ENCODE data around the gene AOX1.

AOX1 gene

GRCh38 chr2:200622106-200622505 lies 36.3 kb downstream of the AOX1 start:
- Histone ChIP-seq H3K4me3 (ENCODE audit: low read length) (no peak overlapping the region), H2AK5ac (ENCODE audit: low read length) (no peak overlapping the region), H4K5ac (ENCODE audit: low read length) (no peak overlapping the region), H3K27ac (ENCODE audit: low read depth, low read length) (no peak overlapping the region), H3K4me2 (ENCODE audit: low read length) (no peak overlapping the region), H3K23ac (ENCODE audit: low read length) (no peak overlapping the region), H3K4me1 (ENCODE audit: control insufficient read depth, low read depth, low read length) (no peaks in the 10 kb centered on the region), H3K9ac (ENCODE audit: low read length) (no peak overlapping the region), H3K79me2 (ENCODE audit: control insufficient read depth, insufficient read depth, low read length) (no peaks in the 10 kb centered on the region), H2BK5ac (ENCODE audit: low read length) (no peak overlapping the region), H2BK15ac (replicated peaks; ENCODE audit: low read depth) (no peak overlapping the region), H4K8ac (ENCODE audit: low read depth, low read length) (no peak overlapping the region), H2BK120ac (ENCODE audit: low read depth, low read length) (no peak overlapping the region), H3K27me3 (ENCODE audit: insufficient read depth, low read length, poor library complexity) (no peaks in the 10 kb centered on the region), H3K4ac (ENCODE audit: low read depth, low read length) (no peak overlapping the region), H3K36me3 (ENCODE audit: control insufficient read depth, insufficient read depth, low read length) (no peaks in the 10 kb centered on the region), H3K18ac (ENCODE audit: low read length) (no peak overlapping the region), H3K56ac (ENCODE audit: low read length) (no peak overlapping the region), H3K79me1 (ENCODE audit: low read length) (no peaks in the 10 kb centered on the region)
- WGBS (ENCODE audit: extremely low coverage, insufficient coverage, low lambda C conversion rate) = no CpG with 5 or more reads among the region's 1 CpG
- no peak for DNase-seq

- no peaks in the 10 kb centered on the region for H3K27me3 ChIP-seq (ENCODE audit: insufficient read depth, low read length, poor library complexity)
- no peak overlapping the region for H2BK120ac ChIP-seq (ENCODE audit: low read depth, low read length)
- H3K9ac ChIP-seq (ENCODE audit: low read length) = no peak overlapping the region
- H3K56ac ChIP-seq (ENCODE audit: low read length) = no peak overlapping the region
- no peaks in the 10 kb centered on the region for H3K79me2 ChIP-seq (ENCODE audit: control insufficient read depth, insufficient read depth, low read length)
- H3K4me2 ChIP-seq (ENCODE audit: low read length) = no peak overlapping the region
- no peak overlapping the region for H4K5ac ChIP-seq (ENCODE audit: low read length)
- no peaks in the 10 kb centered on the region for H3K4me1 ChIP-seq (ENCODE audit: control insufficient read depth, low read depth, low read length)
- no peak overlapping the region for H3K27ac ChIP-seq (ENCODE audit: low read depth, low read length)
- no peak overlapping the region for H2AK5ac ChIP-seq (ENCODE audit: low read length)
- H2BK15ac ChIP-seq (replicated peaks; ENCODE audit: low read depth) = no peak overlapping the region
- H3K4me3 ChIP-seq (ENCODE audit: low read length) = no peak overlapping the region
- no peak overlapping the region for H4K8ac ChIP-seq (ENCODE audit: low read depth, low read length)
- no peak overlapping the region for H3K4ac ChIP-seq (ENCODE audit: low read depth, low read length)
- WGBS (ENCODE audit: extremely low coverage, insufficient coverage, low lambda C conversion rate) = no CpG with 5 or more reads among the region's 2 CpGs
- no peak overlapping the region for H3K18ac ChIP-seq (ENCODE audit: low read length)
- H3K79me1 ChIP-seq (ENCODE audit: low read length) = no peaks in the 10 kb centered on the region
- no peak overlapping the region for H3K23ac ChIP-seq (ENCODE audit: low read length)
- H3K36me3 ChIP-seq (ENCODE audit: control insufficient read depth, insufficient read depth, low read length) = no peaks in the 10 kb centered on the region
- no peak overlapping the region for H2BK5ac ChIP-seq (ENCODE audit: low read length)
- no peak for DNase-seq
These were observed 38.2 kb downstream of the AOX1 start for GRCh38 chr2:200624026-200624425.

- no CpG with 5 or more reads among the region's 3 CpGs for WGBS (ENCODE audit: extremely low coverage, insufficient coverage, low lambda C conversion rate)
- H3K56ac ChIP-seq (ENCODE audit: low read length) = no peak overlapping the region
These were observed 38.8 kb downstream of the AOX1 start for GRCh38 chr2:200624658-200625057.

GRCh38 chr2:200625282-200625681 lies 39.5 kb downstream of the AOX1 start:
- Histone ChIP-seq H3K4ac (ENCODE audit: low read depth, low read length) (no peak overlapping the region), H3K79me1 (ENCODE audit: low read length) (no peaks in the 10 kb centered on the region), H3K23ac (ENCODE audit: low read length) (no peak overlapping the region), H3K9ac (ENCODE audit: low read length) (no peak overlapping the region), H2BK15ac (replicated peaks; ENCODE audit: low read depth) (no peak overlapping the region), H4K5ac (ENCODE audit: low read length) (no peak overlapping the region), H2BK120ac (ENCODE audit: low read depth, low read length) (no peak overlapping the region), H3K4me3 (ENCODE audit: low read length) (no peak overlapping the region), H3K27me3 (ENCODE audit: insufficient read depth, low read length, poor library complexity) (no peaks in the 10 kb centered on the region), H4K8ac (ENCODE audit: low read depth, low read length) (no peak overlapping the region), H3K56ac (ENCODE audit: low read length) (no peak overlapping the region), H2BK5ac (ENCODE audit: low read length) (no peak overlapping the region), H3K4me2 (ENCODE audit: low read length) (no peak overlapping the region), H2AK5ac (ENCODE audit: low read length) (no peak overlapping the region), H3K79me2 (ENCODE audit: control insufficient read depth, insufficient read depth, low read length) (no peaks in the 10 kb centered on the region), H3K36me3 (ENCODE audit: control insufficient read depth, insufficient read depth, low read length) (no peaks in the 10 kb centered on the region), H3K27ac (ENCODE audit: low read depth, low read length) (no peak overlapping the region), H3K4me1 (ENCODE audit: control insufficient read depth, low read depth, low read length) (no peaks in the 10 kb centered on the region), H3K18ac (ENCODE audit: low read length) (no peak overlapping the region)
- no CpG with 5 or more reads among the region's 2 CpGs for WGBS (ENCODE audit: extremely low coverage, insufficient coverage, low lambda C conversion rate)
- no peak for DNase-seq

More at GRCh38 chr2:200624658-200625057, 38.8 kb downstream of the AOX1 start:
- Histone ChIP-seq H3K4me1 (ENCODE audit: control insufficient read depth, low read depth, low read length) (no peaks in the 10 kb centered on the region), H2AK5ac (ENCODE audit: low read length) (no peak overlapping the region), H2BK15ac (replicated peaks; ENCODE audit: low read depth) (no peak overlapping the region), H3K4ac (ENCODE audit: low read depth, low read length) (no peak overlapping the region), H4K8ac (ENCODE audit: low read depth, low read length) (no peak overlapping the region), H3K36me3 (ENCODE audit: control insufficient read depth, insufficient read depth, low read length) (no peaks in the 10 kb centered on the region), H3K9ac (ENCODE audit: low read length) (no peak overlapping the region), H3K79me1 (ENCODE audit: low read length) (no peaks in the 10 kb centered on the region), H3K23ac (ENCODE audit: low read length) (no peak overlapping the region), H3K18ac (ENCODE audit: low read length) (no peak overlapping the region), H3K4me2 (ENCODE audit: low read length) (no peak overlapping the region), H3K4me3 (ENCODE audit: low read length) (no peak overlapping the region), H3K27ac (ENCODE audit: low read depth, low read length) (no peak overlapping the region), H2BK5ac (ENCODE audit: low read length) (no peak overlapping the region), H3K79me2 (ENCODE audit: control insufficient read depth, insufficient read depth, low read length) (no peaks in the 10 kb centered on the region), H3K27me3 (ENCODE audit: insufficient read depth, low read length, poor library complexity) (no peaks in the 10 kb centered on the region), H2BK120ac (ENCODE audit: low read depth, low read length) (no peak overlapping the region), H4K5ac (ENCODE audit: low read length) (no peak overlapping the region)
- no peak for DNase-seq

- Histone ChIP-seq H2AK5ac (ENCODE audit: low read length) (no peak overlapping the region), H3K27ac (ENCODE audit: low read depth, low read length) (no peak overlapping the region), H3K23ac (ENCODE audit: low read length) (no peak overlapping the region), H3K9ac (ENCODE audit: low read length) (no peak overlapping the region), H3K4me1 (ENCODE audit: control insufficient read depth, low read depth, low read length) (no peaks in the 10 kb centered on the region), H3K79me1 (ENCODE audit: low read length) (no peaks in the 10 kb centered on the region), H2BK120ac (ENCODE audit: low read depth, low read length) (no peak overlapping the region), H3K79me2 (ENCODE audit: control insufficient read depth, insufficient read depth, low read length) (no peaks in the 10 kb centered on the region), H3K27me3 (ENCODE audit: insufficient read depth, low read length, poor library complexity) (no peaks in the 10 kb centered on the region), H2BK15ac (replicated peaks; ENCODE audit: low read depth) (no peak overlapping the region), H3K4me3 (ENCODE audit: low read length) (no peak overlapping the region), H3K4me2 (ENCODE audit: low read length) (no peak overlapping the region), H3K4ac (ENCODE audit: low read depth, low read length) (no peak overlapping the region), H3K36me3 (ENCODE audit: control insufficient read depth, insufficient read depth, low read length) (no peaks in the 10 kb centered on the region), H3K56ac (ENCODE audit: low read length) (no peak overlapping the region), H4K8ac (ENCODE audit: low read depth, low read length) (no peak overlapping the region), H4K5ac (ENCODE audit: low read length) (no peak overlapping the region), H2BK5ac (ENCODE audit: low read length) (no peak overlapping the region), H3K18ac (ENCODE audit: low read length) (no peak overlapping the region)
- WGBS (ENCODE audit: extremely low coverage, insufficient coverage, low lambda C conversion rate) = no CpG with 5 or more reads among the region's 2 CpGs
- DNase-seq = no peak
These were observed 40.1 kb downstream of the AOX1 start for GRCh38 chr2:200625958-200626363.

- Histone ChIP-seq H3K27ac (ENCODE audit: low read depth, low read length) (no peak overlapping the region), H2AK5ac (ENCODE audit: low read length) (no peak overlapping the region), H2BK120ac (ENCODE audit: low read depth, low read length) (no peak overlapping the region), H3K36me3 (ENCODE audit: control insufficient read depth, insufficient read depth, low read length) (no peaks in the 10 kb centered on the region), H3K56ac (ENCODE audit: low read length) (no peak overlapping the region), H3K4me2 (ENCODE audit: low read length) (no peak overlapping the region), H3K9ac (ENCODE audit: low read length) (no peak overlapping the region), H4K5ac (ENCODE audit: low read length) (no peak overlapping the region), H2BK5ac (ENCODE audit: low read length) (no peak overlapping the region), H2BK15ac (replicated peaks; ENCODE audit: low read depth) (no peak overlapping the region), H4K8ac (ENCODE audit: low read depth, low read length) (no peak overlapping the region), H3K18ac (ENCODE audit: low read length) (no peak overlapping the region), H3K27me3 (ENCODE audit: insufficient read depth, low read length, poor library complexity) (no peaks in the 10 kb centered on the region), H3K23ac (ENCODE audit: low read length) (no peak overlapping the region), H3K4me3 (ENCODE audit: low read length) (no peak overlapping the region), H3K4me1 (ENCODE audit: control insufficient read depth, low read depth, low read length) (no peaks in the 10 kb centered on the region), H3K79me1 (ENCODE audit: low read length) (no peaks in the 10 kb centered on the region), H3K4ac (ENCODE audit: low read depth, low read length) (no peak overlapping the region), H3K79me2 (ENCODE audit: control insufficient read depth, insufficient read depth, low read length) (no peaks in the 10 kb centered on the region)
- WGBS (ENCODE audit: extremely low coverage, insufficient coverage, low lambda C conversion rate) = no CpG with 5 or more reads among the region's 4 CpGs
- DNase-seq = no peak
These were observed 41.4 kb downstream of the AOX1 start for GRCh38 chr2:200627110-200627770.

Data from mesendoderm (in vitro differentiated cells).